Testis (tissue), 3 donors: ENCODE results near the gene KRTAP10-8. TPM values are rescaled to one million over a fixed set of nuclear protein-coding genes. Genes with fewer than 3 reads are reported as not detected.

Experiments
- DNase-seq: peaks from one replicate; pipeline ENCODE4 v3.0.0-alpha.2; 2019
- H3K27ac ChIP-seq, 2 donors: fragments of 200-600 bp; sonication (generic); one replicate each; pipeline ENCODE4 v1.5.1; 2019
- H3K27me3 ChIP-seq: fragments of 200-600 bp; sonication (generic); one replicate; pipeline ENCODE4 v1.5.1; 2019
- H3K36me3 ChIP-seq: fragments of 200-600 bp; sonication (generic); one replicate; pipeline ENCODE4 v1.5.1; 2017; ENCODE audit warnings: low read depth; ENCODE audit errors: missing control alignments
- H3K4me1 ChIP-seq: fragments of 200-600 bp; sonication (generic); one replicate; pipeline ENCODE4 v1.5.1; 2019
- H3K4me3 ChIP-seq, 2 donors: fragments of 200-600 bp; sonication (generic); one replicate each; pipeline ENCODE4 v1.5.1; 2017 to 2019
- H3K9me3 ChIP-seq: fragments of 200-600 bp; sonication (generic); one replicate; pipeline ENCODE4 v1.5.1; 2017
- POLR2A ChIP-seq: fragments of 450-650 bp; IDR thresholded peaks from one replicate; pipeline ENCODE4 v1.6.1; 2017; ENCODE audit warnings: antibody characterized with exemption, mild to moderate bottlenecking, moderate library complexity
- WGBS, 2 donors: methylation state at CpG; one replicate each; pipeline ENCODE4 v1.1.5; 2018; 5-methylcytosine and 5-hydroxymethylcytosine counted together
- intact Hi-C: fragments of 100-400 bp; cut with DNase I; formaldehyde crosslinking; loops from one replicate; pipeline ENCODE4 v1.15.1; 2023; ENCODE audit warnings: low total_unique reads
- polyA plus RNA-seq: library from polyadenylated mRNA; stranded (reverse); fragments of 350-450 nt; fragmentation: Illumina TruSeq; extraction: RNeasy Lipid Tissue Mini Kit (QIAGEN cat#74804); gene quantifications from one replicate; pipeline ENCODE4 v1.2.3, GENCODE V29; 2014; ENCODE audit warnings: low read depth, low replicate concordance; ENCODE audit not compliant: insufficient read depth
- total RNA-seq, 2 donors: library from RNA; depleted of rRNA; stranded (reverse); fragments of >200 nt; gene quantifications; one replicate each; pipeline ENCODE4 v1.2.3, GENCODE V29; 2016
- TF ChIP-seq, protein P1 (sequence below), 3 experiments: fragments of 450-650 bp in 2 of 3; fragments of 200-600 bp in 1 of 3; sonication (generic) in 1 of 3; IDR thresholded peaks; one replicate each; pipeline ENCODE4 v1.5.1; 2016 to 2019; ENCODE audit warnings: antibody characterized with exemption in 3 of 3, mild to moderate bottlenecking in 2 of 3, moderate library complexity in 1 of 3

KRTAP10-8 gene
- total and polyA plus RNA-seq, 3 donors from 2014 or later, result not detected

DNA sequence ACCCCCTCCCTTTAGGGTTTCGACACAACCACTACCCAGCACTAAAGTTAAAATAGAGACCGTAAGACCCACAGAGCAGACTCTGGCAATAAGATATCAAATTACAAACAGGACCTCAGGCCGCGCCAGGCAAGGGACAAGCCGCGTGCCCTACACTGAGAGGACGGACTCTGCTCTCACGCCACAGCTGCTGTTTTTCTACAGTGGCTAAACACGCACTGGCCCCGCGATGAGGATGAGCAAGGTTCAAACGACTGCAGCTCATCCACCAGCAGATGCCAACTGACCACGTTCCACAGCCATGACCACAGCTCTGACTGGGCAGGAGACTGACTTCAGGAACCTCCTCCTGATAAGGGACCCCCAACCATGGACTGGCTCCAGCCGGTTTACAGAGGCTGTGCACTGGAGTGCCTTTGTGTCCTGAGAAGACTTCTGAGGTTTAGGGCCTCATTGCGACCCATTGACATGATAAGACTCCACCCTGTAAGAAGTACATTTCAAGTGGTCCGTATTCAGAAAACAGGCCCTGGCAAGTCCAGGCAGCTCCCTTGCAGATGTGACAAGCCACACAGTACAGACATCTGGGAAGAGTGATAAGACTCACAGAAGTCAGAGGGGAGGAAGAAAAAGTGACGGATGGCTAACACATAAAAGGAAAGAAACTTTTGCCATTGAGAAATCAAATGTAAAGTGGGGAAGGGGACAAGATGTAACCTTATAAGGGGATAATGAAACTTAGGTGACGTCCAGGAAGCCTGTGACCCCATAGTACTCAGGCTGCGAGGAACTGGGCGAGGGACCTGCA lies 18.1 kb upstream of the KRTAP10-8 start:
- H3K36me3 ChIP-seq, result no peaks in the 10 kb centered on the region
- intact Hi-C loops, result no loop called here
- H3K27ac ChIP-seq, result no peak overlapping the region
- H3K4me3 ChIP-seq, result no peak overlapping the region
- H3K9me3 ChIP-seq, result no peaks in the 10 kb centered on the region
- 45 to 46% methylated on average over 20 of the region's 20 CpGs for WGBS, 2 donors
- DNase-seq, result no peak
- no peaks in the 10 kb centered on the region for H3K27me3 ChIP-seq
- H3K4me1 ChIP-seq, result no peaks in the 10 kb centered on the region
- no peak for TF ChIP-seq POLR2A
- TF ChIP-seq, protein P1, sequence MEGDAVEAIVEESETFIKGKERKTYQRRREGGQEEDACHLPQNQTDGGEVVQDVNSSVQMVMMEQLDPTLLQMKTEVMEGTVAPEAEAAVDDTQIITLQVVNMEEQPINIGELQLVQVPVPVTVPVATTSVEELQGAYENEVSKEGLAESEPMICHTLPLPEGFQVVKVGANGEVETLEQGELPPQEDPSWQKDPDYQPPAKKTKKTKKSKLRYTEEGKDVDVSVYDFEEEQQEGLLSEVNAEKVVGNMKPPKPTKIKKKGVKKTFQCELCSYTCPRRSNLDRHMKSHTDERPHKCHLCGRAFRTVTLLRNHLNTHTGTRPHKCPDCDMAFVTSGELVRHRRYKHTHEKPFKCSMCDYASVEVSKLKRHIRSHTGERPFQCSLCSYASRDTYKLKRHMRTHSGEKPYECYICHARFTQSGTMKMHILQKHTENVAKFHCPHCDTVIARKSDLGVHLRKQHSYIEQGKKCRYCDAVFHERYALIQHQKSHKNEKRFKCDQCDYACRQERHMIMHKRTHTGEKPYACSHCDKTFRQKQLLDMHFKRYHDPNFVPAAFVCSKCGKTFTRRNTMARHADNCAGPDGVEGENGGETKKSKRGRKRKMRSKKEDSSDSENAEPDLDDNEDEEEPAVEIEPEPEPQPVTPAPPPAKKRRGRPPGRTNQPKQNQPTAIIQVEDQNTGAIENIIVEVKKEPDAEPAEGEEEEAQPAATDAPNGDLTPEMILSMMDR (IDR thresholded peaks at IDR 0.05), result no peak

DNA sequence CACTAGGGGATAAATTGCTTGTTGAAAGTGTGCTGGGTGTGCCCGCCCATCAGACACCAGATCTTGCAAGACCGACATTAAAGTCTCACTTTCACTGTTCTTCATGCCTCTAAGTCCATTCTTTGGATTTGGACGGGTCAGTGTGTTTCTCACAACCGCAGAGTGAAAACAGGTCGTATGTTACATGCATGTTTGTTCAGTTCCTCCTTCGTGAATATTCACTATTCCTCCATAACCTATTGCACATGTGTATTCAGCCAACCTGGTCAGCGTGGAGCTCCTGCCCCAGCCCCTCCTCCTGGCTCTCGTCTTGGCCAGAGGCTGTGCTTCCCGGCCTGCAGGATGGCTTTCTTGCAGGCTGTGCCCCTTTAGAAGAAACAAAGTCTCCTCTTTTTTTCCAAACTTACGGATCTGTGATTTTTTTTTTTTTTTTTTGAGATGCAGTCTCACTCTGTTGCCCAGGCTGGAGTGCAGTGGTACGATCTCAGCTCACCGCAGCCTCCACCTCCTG lies 17.4 kb upstream of the KRTAP10-8 start:
- TF ChIP-seq, protein P1 (IDR thresholded peaks at IDR 0.05), result no peak
- TF ChIP-seq POLR2A, result no peak
- DNase-seq, result no peak
- Histone ChIP-seq H3K27me3 (no peaks in the 10 kb centered on the region), H3K27ac (no peak overlapping the region), H3K4me1 (no peaks in the 10 kb centered on the region), H3K4me3 (no peak overlapping the region), H3K9me3 (no peaks in the 10 kb centered on the region), H3K36me3 (no peaks in the 10 kb centered on the region)
- intact Hi-C loops, result no loop called here
- WGBS, 2 donors, result 81 to 91% methylated on average over 12 of the region's 12 CpGs

DNA sequence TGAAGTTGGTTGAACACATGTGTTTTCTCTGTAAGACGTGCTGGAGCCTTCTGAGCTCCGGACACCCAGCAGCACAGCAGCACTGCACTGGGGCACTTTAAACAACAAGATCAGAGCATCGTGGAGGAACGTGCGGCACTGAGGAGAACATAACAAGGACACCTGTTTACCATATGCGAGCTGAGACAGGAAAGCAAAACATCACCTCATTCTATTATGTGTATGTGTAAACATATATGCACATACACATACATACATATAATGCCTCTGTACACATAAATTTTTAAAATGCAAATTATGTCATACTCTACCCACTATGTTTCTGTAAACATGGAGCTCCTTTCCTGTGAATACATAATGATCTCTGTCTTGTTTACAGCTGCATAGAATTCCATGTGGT lies 16.4 kb upstream of the KRTAP10-8 start:
- H3K27ac ChIP-seq, result no peak overlapping the region
- DNase-seq, result no peak
- no peaks in the 10 kb centered on the region for H3K36me3 ChIP-seq
- H3K4me3 ChIP-seq, result no peak overlapping the region
- no peaks in the 10 kb centered on the region for H3K4me1 ChIP-seq
- 76 to 87% methylated on average over 6 of the region's 6 CpGs for WGBS, 2 donors
- intact Hi-C loops, result no loop called here
- no peaks in the 10 kb centered on the region for H3K27me3 ChIP-seq
- TF ChIP-seq POLR2A, result no peak
- TF ChIP-seq, protein P1 (IDR thresholded peaks at IDR 0.05), result no peak
- no peaks in the 10 kb centered on the region for H3K9me3 ChIP-seq

DNA sequence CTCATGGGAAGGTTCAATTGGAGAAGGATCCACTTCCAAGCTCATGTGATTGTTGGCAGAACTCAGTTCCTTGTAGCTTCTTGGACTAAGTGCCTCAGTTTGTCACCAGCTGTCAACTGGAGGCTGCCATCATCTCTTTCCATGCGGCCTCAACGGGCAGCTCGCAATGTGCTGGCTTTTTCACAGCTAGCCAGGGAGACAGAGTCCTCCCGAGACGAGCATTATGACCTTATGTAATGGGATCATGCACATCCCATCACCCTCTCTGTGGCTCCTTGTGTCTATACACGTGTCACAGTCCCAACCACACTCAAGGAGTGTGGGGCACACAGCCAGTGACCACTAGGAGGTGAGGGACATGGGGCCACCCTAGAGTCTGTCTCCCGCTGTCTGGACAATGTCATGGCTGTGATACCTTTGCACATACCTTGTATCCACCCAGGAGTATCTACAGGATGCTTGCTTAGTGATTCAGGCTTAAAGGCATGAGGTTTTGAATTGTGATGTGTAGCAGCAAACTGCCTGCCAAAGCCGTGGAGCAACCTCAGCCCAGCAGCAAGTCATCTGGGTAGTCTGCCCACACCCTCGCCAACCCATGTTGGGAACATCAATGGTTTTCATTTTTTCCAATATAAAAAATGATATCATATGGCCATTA lies 15.7 kb upstream of the KRTAP10-8 start:
- WGBS, 2 donors, result 70 to 86% methylated on average over 9 of the region's 9 CpGs
- intact Hi-C loops, result no loop called here

More for the DNA sequence above, 15.7 kb upstream of the KRTAP10-8 start:
- Histone ChIP-seq H3K4me1 (no peaks in the 10 kb centered on the region), H3K4me3 (no peak overlapping the region), H3K9me3 (no peaks in the 10 kb centered on the region), H3K27me3 (no peaks in the 10 kb centered on the region), H3K36me3 (no peaks in the 10 kb centered on the region), H3K27ac (no peak overlapping the region)
- DNase-seq, result no peak
- TF ChIP-seq, protein P1 (IDR thresholded peaks at IDR 0.05), result no peak
- TF ChIP-seq POLR2A, result no peak
